Sciatic nerve (tissue), 2 donors: ENCODE results near the gene MSL2. TPM values are rescaled to one million over a fixed set of nuclear protein-coding genes. Genes with fewer than 3 reads are reported as not detected.
"Not testable (repeated sequence)": the region's sequence is repeated elsewhere in the genome, so short reads cannot be mapped to it uniquely, and the experiment has no call there.

ENCODE experiments used
- ATAC-seq: fragments of 200-7000 bp; cut with Tn5 transposase; one replicate; pipeline ENCODE4 v1.9.1; 2020; ENCODE audit warnings: mild to moderate bottlenecking, moderate library complexity
- DNase-seq: peaks from one replicate; pipeline ENCODE4 v3.0.0-alpha.2; 2020; ENCODE audit warnings: low spot score
- intact Hi-C: fragments of 100-400 bp; cut with DNase I; formaldehyde crosslinking; loops from one replicate; pipeline ENCODE4 v1.14.2; 2022
- total RNA-seq: library from RNA; stranded (reverse); fragmentation: NEBNext Ultra II Directional; extraction: Animal tissue kit (Norgen Biotek cat#: 25700); gene quantifications from one replicate; pipeline ENCODE4 v1.2.1, GENCODE V29; 2021
- donor health status: DM: no; HTN: no; CAD: no.
- donor health status: DM: no; HTN: no; CAD: no.

Gene MSL2
- total RNA-seq, 1 donor from 2014 or later, result 39.1 TPM

- intact Hi-C loops, result no loop called here
- no peak for ATAC-seq
These were observed 43.2 kb downstream of the MSL2 start for GRCh38 chr3:136152963-136153362.

GRCh38 chr3:136152176-136152843 lies 43.8 kb downstream of the MSL2 start:
- ATAC-seq (no peak), DNase-seq (no peak)
- intact Hi-C loops, result no loop called here

More at GRCh38 chr3:136152963-136153362, 43.2 kb downstream of the MSL2 start:
- DNase-seq, result no peak

- intact Hi-C loops, result no loop called here
- ATAC-seq (no peak), DNase-seq (no peak)
These were observed 44.9 kb downstream of the MSL2 start for GRCh38 chr3:136151219-136151618.

GRCh38 chr3:136149667-136150066 lies 46.5 kb downstream of the MSL2 start:
- ATAC-seq, result no peak
- intact Hi-C loops, result no loop called here
- no peak for DNase-seq

GRCh38 chr3:136146981-136147729 lies 49.0 kb downstream of the MSL2 start:
- intact Hi-C loops, result no loop called here
- no peak for ATAC-seq
- no peak for DNase-seq

GRCh38 chr3:136144397-136144796 lies 51.7 kb downstream of the MSL2 start:
- DNase-seq, intact Hi-C loops, ATAC-seq: not testable (repeated sequence)

GRCh38 chr3:136142592-136142991 lies 53.5 kb downstream of the MSL2 start:
- intact Hi-C loops, result no loop called here
- ATAC-seq (peak; percentile 56), DNase-seq (no peak)

- intact Hi-C loops, result no loop called here
- ATAC-seq, result no peak
- no peak for DNase-seq
These were observed 54.2 kb downstream of the MSL2 start for GRCh38 chr3:136141891-136142290.

GRCh38 chr3:136141291-136141785 lies 54.8 kb downstream of the MSL2 start:
- no peak for DNase-seq
- intact Hi-C loops, result no loop called here
- ATAC-seq, result no peak

- no peak for DNase-seq
- intact Hi-C loops, result no loop called here
- no peak for ATAC-seq
These were observed 59.7 kb downstream of the MSL2 start for GRCh38 chr3:136136454-136136853.

GRCh38 chr3:136135039-136135802 lies 60.9 kb downstream of the MSL2 start:
- intact Hi-C loops, result no loop called here
- DNase-seq (no peak), ATAC-seq (no peak)

- intact Hi-C loops, result no loop called here
- DNase-seq (no peak), ATAC-seq (no peak)
These were observed 62.0 kb downstream of the MSL2 start for GRCh38 chr3:136134091-136134490.

- ATAC-seq, DNase-seq: not testable (repeated sequence)
These were observed 64.5 kb downstream of the MSL2 start for GRCh38 chr3:136131647-136132046.

GRCh38 chr3:136122006-136122405 lies 74.1 kb downstream of the MSL2 start:
- no peak for ATAC-seq
- intact Hi-C loops, result no loop called here
- no peak for DNase-seq

More at GRCh38 chr3:136131647-136132046, 64.5 kb downstream of the MSL2 start:
- intact Hi-C loops, result not testable (repeated sequence)

- DNase-seq (no peak), ATAC-seq (no peak)
- intact Hi-C loops, result no loop called here
These were observed 75.5 kb downstream of the MSL2 start for GRCh38 chr3:136120373-136121348.

- ATAC-seq, DNase-seq, intact Hi-C loops: not testable (repeated sequence)
These were observed 76.4 kb downstream of the MSL2 start for GRCh38 chr3:136119783-136120182.

- DNase-seq, intact Hi-C loops, ATAC-seq: not testable (repeated sequence)
These were observed 76.8 kb downstream of the MSL2 start for GRCh38 chr3:136119332-136119731.

- intact Hi-C loops, result no loop called here
- no peak for DNase-seq
- ATAC-seq, result no peak
These were observed 81.7 kb downstream of the MSL2 start for GRCh38 chr3:136114421-136114820.
